ENCODE data around the gene RNF220. TPM values are rescaled to one million over a fixed set of nuclear protein-coding genes. Genes with fewer than 3 reads are reported as not detected.
"Not testable (repeated sequence)": the region's sequence is repeated elsewhere in the genome, so short reads cannot be mapped to it uniquely, and the experiment has no call there.

Gene RNF220
- total RNA-seq, 4 donors from 2014 or later = 22.0 to 94.3 (median 49.4) TPM

DNA sequence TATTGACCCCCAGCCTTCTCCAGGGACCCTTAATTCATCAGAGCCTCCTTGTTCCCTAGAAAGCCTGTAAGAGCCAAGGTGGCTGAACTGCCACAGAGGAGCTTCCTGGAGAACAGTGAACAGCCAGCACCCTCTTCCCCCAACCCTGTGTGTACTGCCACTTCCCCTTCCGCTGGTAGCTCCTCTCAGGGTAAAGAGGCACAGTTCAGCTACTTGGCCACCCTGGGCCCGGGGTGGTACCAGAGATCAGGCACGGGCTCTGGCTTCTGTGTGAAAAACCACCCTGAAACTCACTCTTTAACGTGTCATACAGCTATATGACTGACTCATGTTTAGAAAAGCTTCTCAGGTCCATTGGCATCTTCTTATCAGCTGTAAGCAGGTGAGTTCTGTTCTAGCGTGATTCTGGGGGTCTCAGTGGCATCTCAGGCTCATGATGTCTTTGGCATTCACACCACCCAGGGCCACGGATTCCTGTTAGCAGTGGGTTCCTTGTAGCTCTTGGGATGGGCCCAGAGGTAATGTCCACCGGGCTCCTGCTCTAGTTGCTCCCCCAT lies 291.8 kb downstream of the RNF220 start:
- intact Hi-C loops (cut with DNase I; ENCODE audit: low total_unique reads) = no loop called here
- H3K36me3 ChIP-seq = no peaks in the 10 kb centered on the region
- TF ChIP-seq, protein P1, sequence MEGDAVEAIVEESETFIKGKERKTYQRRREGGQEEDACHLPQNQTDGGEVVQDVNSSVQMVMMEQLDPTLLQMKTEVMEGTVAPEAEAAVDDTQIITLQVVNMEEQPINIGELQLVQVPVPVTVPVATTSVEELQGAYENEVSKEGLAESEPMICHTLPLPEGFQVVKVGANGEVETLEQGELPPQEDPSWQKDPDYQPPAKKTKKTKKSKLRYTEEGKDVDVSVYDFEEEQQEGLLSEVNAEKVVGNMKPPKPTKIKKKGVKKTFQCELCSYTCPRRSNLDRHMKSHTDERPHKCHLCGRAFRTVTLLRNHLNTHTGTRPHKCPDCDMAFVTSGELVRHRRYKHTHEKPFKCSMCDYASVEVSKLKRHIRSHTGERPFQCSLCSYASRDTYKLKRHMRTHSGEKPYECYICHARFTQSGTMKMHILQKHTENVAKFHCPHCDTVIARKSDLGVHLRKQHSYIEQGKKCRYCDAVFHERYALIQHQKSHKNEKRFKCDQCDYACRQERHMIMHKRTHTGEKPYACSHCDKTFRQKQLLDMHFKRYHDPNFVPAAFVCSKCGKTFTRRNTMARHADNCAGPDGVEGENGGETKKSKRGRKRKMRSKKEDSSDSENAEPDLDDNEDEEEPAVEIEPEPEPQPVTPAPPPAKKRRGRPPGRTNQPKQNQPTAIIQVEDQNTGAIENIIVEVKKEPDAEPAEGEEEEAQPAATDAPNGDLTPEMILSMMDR (IDR thresholded peaks at IDR 0.05) = no peak
- TF ChIP-seq POLR2A (IDR thresholded peaks at IDR 0.05) = no peak
- no peaks in the 10 kb centered on the region for H3K27me3 ChIP-seq
- no peaks in the 10 kb centered on the region for H3K9me3 ChIP-seq
- no peak overlapping the region for H3K27ac ChIP-seq
- no peak for DNase-seq
- no peaks in the 10 kb centered on the region for H3K4me1 ChIP-seq
- no peak overlapping the region for H3K4me3 ChIP-seq

DNA sequence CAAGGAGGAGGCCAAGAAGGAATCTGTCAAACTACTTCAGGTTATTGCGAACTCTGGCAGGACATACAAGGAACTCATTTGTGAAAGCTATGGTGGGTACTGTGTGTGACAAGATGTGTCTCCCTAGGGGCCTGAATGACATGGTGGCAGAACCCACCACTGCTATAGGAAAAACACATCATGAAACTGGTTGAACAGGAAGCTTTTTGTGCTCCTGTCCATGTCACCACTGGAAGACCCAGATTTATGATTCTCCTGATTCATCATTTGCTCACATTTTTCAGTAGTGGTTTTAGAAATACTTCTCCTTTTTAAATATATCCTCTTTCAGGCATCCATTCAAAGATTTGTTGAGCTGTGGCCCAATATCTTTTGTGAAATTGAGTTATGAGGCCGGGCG lies 293.1 kb downstream of the RNF220 start:
- Histone ChIP-seq H3K36me3 (no peaks in the 10 kb centered on the region), H3K4me1 (no peaks in the 10 kb centered on the region), H3K4me3 (no peak overlapping the region), H3K27ac (no peak overlapping the region), H3K27me3 (no peaks in the 10 kb centered on the region), H3K9me3 (no peaks in the 10 kb centered on the region)
- intact Hi-C loops (cut with DNase I; ENCODE audit: low total_unique reads) = no loop called here
- DNase-seq = no peak
- TF ChIP-seq POLR2A (IDR thresholded peaks at IDR 0.05) = no peak
- TF ChIP-seq, protein P1 (IDR thresholded peaks at IDR 0.05) = no peak

GRCh38 chr1:44699375-44699774 lies 294.3 kb downstream of the RNF220 start:
- H3K4me3 ChIP-seq; H3K27me3 ChIP-seq; H3K9me3 ChIP-seq; H3K4me1 ChIP-seq; DNase-seq; H3K27ac ChIP-seq; intact Hi-C loops (cut with DNase I; ENCODE audit: low total_unique reads); H3K36me3 ChIP-seq: not testable (repeated sequence)

- Histone ChIP-seq H3K36me3 (no peaks in the 10 kb centered on the region), H3K4me1 (no peaks in the 10 kb centered on the region), H3K9me3 (no peaks in the 10 kb centered on the region), H3K27me3 (no peaks in the 10 kb centered on the region), H3K4me3 (no peak overlapping the region), H3K27ac (no peak overlapping the region)
- intact Hi-C loops (cut with DNase I; ENCODE audit: low total_unique reads) = no loop called here
- DNase-seq = no peak
- TF ChIP-seq, protein P1 (IDR thresholded peaks at IDR 0.05) = no peak
- no peak for TF ChIP-seq POLR2A (IDR thresholded peaks at IDR 0.05)
Observed at GRCh38 chr1:44700573-44700972, 295.5 kb downstream of the RNF220 start.

DNA sequence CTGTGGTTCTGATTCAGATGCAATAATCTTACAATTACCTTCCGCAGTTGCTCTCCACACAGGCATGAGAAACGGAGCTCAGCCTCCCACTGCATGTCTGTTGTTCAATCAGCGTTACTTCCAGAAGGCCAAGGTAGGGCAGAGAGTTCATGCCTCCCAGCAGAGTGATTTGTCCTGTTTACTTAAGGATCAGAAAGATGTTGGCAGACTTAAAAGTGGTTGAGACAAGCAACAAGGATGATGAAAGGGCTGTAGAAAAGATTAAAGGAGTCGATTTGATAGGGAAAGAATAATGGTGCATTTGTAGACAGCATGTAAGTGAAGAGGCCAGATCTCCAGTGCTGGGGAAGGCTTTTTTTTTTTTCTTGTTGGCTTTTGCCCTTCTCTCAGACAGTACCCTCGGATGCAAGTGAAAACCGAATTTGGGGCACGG lies 296.1 kb downstream of the RNF220 start:
- Histone ChIP-seq H3K9me3 (no peaks in the 10 kb centered on the region), H3K27me3 (no peaks in the 10 kb centered on the region), H3K36me3 (no peaks in the 10 kb centered on the region), H3K4me1 (no peaks in the 10 kb centered on the region), H3K4me3 (no peak overlapping the region), H3K27ac (no peak overlapping the region)
- DNase-seq = no peak
- TF ChIP-seq, protein P1 (IDR thresholded peaks at IDR 0.05) = no peak
- TF ChIP-seq POLR2A (IDR thresholded peaks at IDR 0.05) = no peak
- intact Hi-C loops (cut with DNase I; ENCODE audit: low total_unique reads) = no loop called here

Small RNA genes within 50 kb of the gene (microRNA-seq; reads per million reads assigned to microRNA genes)
- gene MIR5584 (ENCODE audit: borderline microRNAs expressed, borderline replicate concordance) = not detected

Small RNA genes within 50 kb of the gene (small RNA-seq; reads per million reads assigned to genes)
- gene MIR5584 (not detected), gene RNU6-369P (not detected)

Other genes starting within 250 kb of the RNF220 start
- gene DMAP1, start 191.8 kb upstream of the RNF220 start, total RNA-seq = 10 to 100 TPM; 11.0 to 46.0 (median 25.3) TPM
- gene ERI3, start 50.0 kb upstream of the RNF220 start, total RNA-seq = 10 to 100 TPM in 3 of 4 donors, 1 to 10 TPM in 1; 9.5 to 58.2 (median 45.6) TPM

Measured in uterus (tissue), 4 donors.